Effector CD8-positive, alpha-beta T cell (primary cell): ENCODE data around the gene U2AF1L4.
A peak's percentile ranks its signal among the peaks of the same experiment; 100 is the strongest.

Source experiments
- DNase-seq: peaks from one replicate; lab custom pipeline; 2025; lab: John Stamatoyannopoulos, UW

The U2AF1L4 gene

GRCh38 chr19:35740423-35741202 lies 4.6 kb downstream of the U2AF1L4 start:
- DNase-seq, result peak; percentile 94

- no peak for DNase-seq
These were observed 5.2 kb downstream of the U2AF1L4 start for GRCh38 chr19:35740108-35740422.

GRCh38 chr19:35739275-35740107 lies 5.7 kb downstream of the U2AF1L4 start:
- no peak for DNase-seq

GRCh38 chr19:35738887-35739229 lies 6.4 kb downstream of the U2AF1L4 start:
- DNase-seq, result no peak

- DNase-seq, result no peak
These were observed 7.0 kb downstream of the U2AF1L4 start for GRCh38 chr19:35738021-35738886.

GRCh38 chr19:35736913-35737886 lies 8.0 kb downstream of the U2AF1L4 start:
- no peak for DNase-seq

- no peak for DNase-seq
These were observed 10.3 kb downstream of the U2AF1L4 start for GRCh38 chr19:35734889-35735288.

- DNase-seq, result no peak
These were observed 10.9 kb downstream of the U2AF1L4 start for GRCh38 chr19:35734273-35734672.

- no peak for DNase-seq
These were observed 11.8 kb downstream of the U2AF1L4 start for GRCh38 chr19:35733180-35734125.

GRCh38 chr19:35732540-35733179 lies 12.6 kb downstream of the U2AF1L4 start:
- DNase-seq, result no peak

- DNase-seq, result no peak
These were observed 13.3 kb downstream of the U2AF1L4 start for GRCh38 chr19:35731779-35732405.

GRCh38 chr19:35731353-35731752 lies 13.9 kb downstream of the U2AF1L4 start:
- no peak for DNase-seq

GRCh38 chr19:35730326-35730725 lies 14.9 kb downstream of the U2AF1L4 start:
- DNase-seq, result no peak

GRCh38 chr19:35729763-35730162 lies 15.5 kb downstream of the U2AF1L4 start:
- DNase-seq, result no peak

- no peak for DNase-seq
These were observed 16.2 kb downstream of the U2AF1L4 start for GRCh38 chr19:35729021-35729420.

GRCh38 chr19:35727956-35728706 lies 17.1 kb downstream of the U2AF1L4 start:
- no peak for DNase-seq

- DNase-seq, result no peak
These were observed 17.9 kb downstream of the U2AF1L4 start for GRCh38 chr19:35727053-35727955.
